CD4-positive, alpha-beta T cell treated with Interleukin-4 for 4 hours (primary cell): ENCODE data around the gene ADGB.
"Not testable (repeated sequence)": the region's sequence is repeated elsewhere in the genome, so short reads cannot be mapped to it uniquely, and the experiment has no call there.

Experiments
- DNase-seq: peaks from one replicate; pipeline ENCODE4 v3.0.0-alpha.2; 2020

Gene ADGB

GRCh38 chr6:146827216-146827928 lies 228.6 kb downstream of the ADGB start:
- no peak for DNase-seq

GRCh38 chr6:146829792-146830565 lies 231.2 kb downstream of the ADGB start:
- no peak for DNase-seq

GRCh38 chr6:146833157-146833556 lies 234.4 kb downstream of the ADGB start:
- no peak for DNase-seq

GRCh38 chr6:146840216-146840615 lies 241.4 kb downstream of the ADGB start:
- DNase-seq, result no peak

GRCh38 chr6:146840641-146841040 lies 241.9 kb downstream of the ADGB start:
- no peak for DNase-seq

- DNase-seq, result no peak
Observed at GRCh38 chr6:146847426-146847825, 248.7 kb downstream of the ADGB start.

GRCh38 chr6:146850238-146850896 lies 251.6 kb downstream of the ADGB start:
- DNase-seq, result no peak

DNA sequence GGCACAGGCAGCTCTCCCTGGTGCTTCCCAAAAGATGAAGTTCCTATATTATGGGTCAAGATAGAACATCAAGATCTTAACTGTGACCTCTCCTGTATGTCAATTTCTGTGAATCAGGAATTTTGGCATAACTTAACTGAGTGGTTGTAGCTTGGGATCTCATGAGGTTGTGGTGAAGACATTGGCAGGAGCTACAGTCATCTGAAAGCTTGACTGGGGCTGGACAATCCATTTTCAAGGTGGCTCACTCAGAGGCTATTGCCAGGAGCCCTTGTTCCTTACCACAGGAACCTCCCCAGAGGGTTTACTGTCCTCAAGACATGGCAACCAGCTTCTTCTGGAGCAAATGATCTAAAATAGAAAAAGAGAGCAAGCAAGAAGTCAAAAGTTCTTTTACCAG lies 252.2 kb downstream of the ADGB start:
- no peak for DNase-seq

DNA sequence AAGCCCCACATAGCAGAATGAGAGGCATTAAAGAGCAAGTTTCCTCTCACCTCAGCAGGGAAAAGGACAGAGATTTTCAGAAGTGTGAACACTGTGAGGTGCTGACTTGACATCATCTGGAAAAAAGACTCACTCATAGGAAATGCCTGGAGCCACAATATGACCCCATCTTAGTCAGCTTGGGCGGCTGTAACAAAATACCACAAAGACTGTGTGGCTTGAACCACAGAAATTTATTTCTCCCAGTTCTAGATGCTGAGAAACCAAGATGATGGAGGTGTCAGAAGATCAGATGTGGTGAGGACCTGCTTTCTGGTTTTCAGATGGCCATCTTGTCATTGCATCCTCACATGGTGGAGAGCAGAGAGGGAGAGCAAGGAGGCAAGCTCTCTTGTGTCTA lies 253.1 kb downstream of the ADGB start:
- no peak for DNase-seq

DNA sequence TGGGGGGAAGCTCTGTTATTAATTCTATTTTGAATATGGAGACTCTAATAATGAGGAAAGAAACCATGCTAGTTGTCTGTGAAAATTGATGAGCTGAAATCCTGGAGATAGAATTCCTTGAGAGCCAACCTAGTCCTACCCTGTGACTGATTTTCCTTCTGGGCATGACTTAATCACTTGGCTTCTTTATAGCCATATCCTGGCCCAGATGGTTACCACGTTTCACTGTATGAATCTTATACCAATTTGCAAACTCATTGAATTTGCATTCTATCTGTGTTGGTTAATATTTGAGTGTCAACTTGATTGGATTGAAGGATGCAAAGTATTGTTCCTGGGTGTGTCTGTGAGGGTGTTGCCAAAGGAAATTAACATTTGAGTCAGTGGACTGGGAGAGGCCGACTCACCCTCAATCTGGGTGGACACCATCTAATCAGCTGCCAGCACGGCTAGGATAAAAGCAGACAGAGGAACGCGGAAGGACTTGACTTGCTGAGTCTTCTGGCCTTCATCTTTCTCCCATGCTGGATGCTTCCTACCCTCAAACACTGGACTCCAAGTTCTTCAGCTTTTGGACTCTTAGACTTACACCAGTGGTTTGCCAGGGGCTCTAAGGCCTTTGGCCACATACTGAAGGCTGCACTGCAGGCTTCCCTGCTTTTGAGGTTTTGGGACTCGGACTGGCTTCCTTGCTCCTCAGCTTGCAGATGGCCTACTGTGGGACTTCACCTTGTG lies 255.9 kb downstream of the ADGB start:
- not testable (repeated sequence) for DNase-seq

DNA sequence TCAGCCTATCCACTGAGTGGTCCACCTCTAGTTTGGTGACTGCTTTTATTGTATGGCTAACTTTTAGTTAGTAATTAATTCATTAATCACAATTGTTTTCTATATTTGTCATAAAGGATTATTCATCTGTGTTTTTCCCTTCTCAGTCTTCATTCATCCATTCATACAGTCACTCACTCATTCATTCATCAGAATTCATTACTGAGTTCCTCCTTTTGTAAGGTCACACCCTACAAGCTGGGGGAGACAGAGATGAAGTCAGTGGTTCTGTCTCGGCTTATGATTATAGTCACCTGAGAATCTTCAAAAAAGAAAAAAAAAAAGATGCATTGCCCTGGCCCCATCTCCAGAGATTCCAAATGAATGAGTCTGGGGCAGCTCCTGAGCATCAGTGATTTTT lies 257.1 kb downstream of the ADGB start:
- DNase-seq, result no peak

DNA sequence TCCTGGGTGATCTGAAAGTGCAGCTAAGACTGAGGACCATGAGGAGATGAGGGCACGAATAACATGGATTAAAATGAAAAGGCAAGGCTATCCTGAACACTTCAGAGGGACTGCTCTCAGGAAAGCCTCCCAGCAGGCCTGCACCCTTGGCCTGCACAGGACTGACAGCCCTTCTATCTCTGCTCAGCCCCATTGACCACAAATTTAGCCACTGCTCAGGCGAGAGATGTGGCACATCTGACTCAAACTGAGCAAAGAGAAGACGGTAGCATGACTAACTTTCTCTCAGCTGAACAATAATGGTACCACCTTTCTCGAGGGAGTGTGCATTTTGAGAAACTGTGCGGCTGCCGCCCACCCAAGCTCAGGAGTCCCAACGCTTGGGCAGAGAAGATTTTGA lies 257.5 kb downstream of the ADGB start:
- DNase-seq, result no peak

DNA sequence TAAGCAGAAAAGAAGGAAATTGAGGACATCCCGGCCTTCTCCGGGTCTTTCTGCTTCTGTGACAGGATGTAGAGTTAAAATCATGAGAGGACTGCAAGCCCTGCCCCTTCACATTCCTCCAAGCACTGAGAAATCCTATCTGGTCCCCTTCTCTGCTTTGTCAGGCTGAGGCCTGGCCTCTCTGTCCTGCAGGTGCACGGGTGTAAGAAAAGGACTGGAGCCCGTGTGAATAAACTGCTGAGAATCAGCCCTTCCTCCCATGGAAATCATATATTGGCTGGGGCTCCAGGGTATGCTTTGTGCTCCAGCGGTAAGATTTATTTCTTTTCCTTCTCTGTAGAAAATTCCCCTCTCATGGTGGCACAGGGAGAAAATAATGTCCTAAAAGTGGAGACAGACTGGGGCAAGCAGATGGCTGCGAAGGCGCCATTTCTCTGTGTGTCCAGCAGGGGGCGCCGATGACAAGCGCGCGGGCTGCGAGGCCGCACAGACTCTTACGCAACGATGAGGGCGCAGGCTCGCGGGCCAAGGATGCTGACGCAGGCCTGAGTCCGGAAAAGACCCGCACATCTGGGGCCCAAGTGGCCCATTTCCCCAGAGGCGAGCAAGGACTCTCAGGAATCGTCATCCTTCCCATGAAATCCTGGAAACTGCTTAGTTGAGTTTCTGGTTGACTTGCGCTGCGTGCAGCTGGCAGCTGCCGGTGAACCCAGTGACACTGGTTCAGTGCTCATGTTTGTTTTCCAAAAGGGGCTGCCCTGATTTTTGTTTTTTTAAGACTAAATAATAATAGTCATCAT lies 258.6 kb downstream of the ADGB start:
- peak; percentile 64 for DNase-seq

- DNase-seq, result no peak
Observed at GRCh38 chr6:146857980-146858347, 259.2 kb downstream of the ADGB start.

- no peak for DNase-seq
Observed at GRCh38 chr6:146859206-146859605, 260.4 kb downstream of the ADGB start.

DNA sequence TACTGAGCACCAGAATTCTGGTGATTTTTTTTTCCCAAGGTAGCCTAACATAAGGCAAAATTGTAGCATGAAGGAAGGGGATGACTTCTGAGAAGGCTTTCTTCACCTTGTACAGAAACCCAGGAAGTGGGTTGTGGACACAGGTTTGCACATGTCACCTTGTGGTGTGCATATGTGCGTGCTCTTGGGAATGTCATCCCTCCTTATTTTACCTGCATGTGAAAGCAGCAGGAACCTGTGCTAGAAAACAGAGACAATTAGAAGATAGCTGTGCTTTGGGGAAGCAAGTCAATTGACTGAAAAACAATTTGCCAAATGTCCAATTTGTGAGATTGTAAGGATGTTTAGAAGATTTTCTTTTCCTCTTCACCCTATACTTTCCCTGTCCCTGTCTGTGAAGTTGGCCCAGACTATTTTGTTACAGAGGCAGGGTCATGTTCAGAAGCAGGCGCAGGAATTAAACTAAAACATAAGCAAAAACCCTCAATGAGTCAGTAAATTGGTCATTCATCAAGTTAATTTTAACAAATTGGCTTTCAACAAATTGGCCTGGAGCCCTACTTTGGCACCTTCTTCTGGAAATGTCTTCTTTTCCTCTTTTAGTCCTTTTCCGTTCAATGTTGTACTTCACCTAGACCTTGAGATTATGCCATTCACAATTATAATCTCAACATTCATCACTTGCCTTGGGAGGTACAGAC lies 261.2 kb downstream of the ADGB start:
- no peak for DNase-seq

DNA sequence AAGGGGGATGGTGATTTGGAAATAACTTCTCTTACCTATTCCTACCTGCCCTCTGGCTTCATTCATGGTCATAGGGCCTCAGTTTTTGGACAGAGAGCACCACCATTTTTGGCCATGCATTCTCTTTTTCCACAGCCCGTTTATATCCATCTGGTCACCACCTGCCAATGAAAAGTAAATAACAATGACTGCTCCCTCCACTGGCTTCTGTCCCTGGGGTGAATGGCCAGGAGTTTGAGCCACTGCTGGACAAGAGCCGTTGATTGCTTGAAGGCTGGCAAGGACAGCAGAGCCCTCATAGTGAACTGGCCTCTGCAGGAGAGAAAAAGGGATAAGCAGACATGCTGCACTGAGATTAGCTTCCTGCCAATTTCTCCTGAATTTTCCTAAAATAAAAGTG lies 261.8 kb downstream of the ADGB start:
- no peak for DNase-seq

- no peak for DNase-seq
Observed at GRCh38 chr6:146861029-146861563, 262.3 kb downstream of the ADGB start.

GRCh38 chr6:146861716-146862115 lies 262.9 kb downstream of the ADGB start:
- no peak for DNase-seq

DNA sequence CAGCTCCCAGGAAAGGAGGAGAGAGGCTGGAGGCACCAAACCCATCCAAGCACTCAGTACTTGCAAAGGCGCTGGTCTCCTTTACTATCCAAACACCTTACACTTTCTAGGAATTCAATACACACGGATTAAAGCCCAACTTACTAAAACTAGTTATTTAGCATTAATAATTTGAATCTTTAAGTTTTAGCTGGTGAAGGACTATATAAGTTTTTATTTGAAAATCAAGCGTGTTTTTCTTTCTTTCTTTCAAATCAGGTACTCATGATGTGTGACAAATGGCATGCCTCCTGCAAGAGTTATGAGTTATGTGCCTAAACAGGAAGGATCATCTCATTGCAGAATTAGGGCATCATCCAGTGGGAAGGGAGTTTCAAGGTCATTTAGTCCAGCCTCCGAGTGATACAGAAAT lies 263.7 kb downstream of the ADGB start:
- DNase-seq, result no peak

GRCh38 chr6:146864300-146864699 lies 265.5 kb downstream of the ADGB start:
- no peak for DNase-seq

DNA sequence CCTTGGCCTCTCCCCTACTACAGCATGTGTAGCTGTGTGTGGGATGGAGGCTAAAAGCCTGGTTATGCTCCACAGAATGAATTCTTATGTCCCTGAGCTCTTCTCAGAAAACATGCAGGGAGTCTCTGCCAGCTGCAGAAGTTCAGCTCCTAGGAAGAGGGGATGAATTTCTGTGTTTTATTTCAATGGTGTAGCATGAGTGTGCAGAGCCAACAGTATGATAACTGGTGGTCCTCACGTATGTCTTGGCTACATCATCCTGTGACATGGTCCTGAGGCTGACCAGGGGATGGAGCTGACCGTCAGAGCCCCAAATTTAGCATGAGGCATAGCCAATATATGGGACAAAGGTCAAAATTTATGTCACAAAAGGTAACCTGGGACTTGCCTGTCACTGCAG lies 266.1 kb downstream of the ADGB start:
- DNase-seq, result no peak
